GM11168 (cell line): ENCODE measurements around the gene ROR1.
"Not testable (repeated sequence)": the region's sequence is repeated elsewhere in the genome, so short reads cannot be mapped to it uniquely, and the experiment has no call there.

Source experiments
- in situ Hi-C: fragments of 300-500 bp; cut with MboI; formaldehyde crosslinking; loops from one replicate; pipeline ENCODE4 v1.12.0; 2022; ENCODE audit warnings: low sequenced_read_pairs; ENCODE audit not compliant: unreplicated experiment

Gene ROR1

GRCh38 chr1:63757334-63757733 is 16.5 kb upstream of the ROR1 start:
- in situ Hi-C loops = no loop called here

- in situ Hi-C loops = no loop called here
These were observed 15.0 kb upstream of the ROR1 start for GRCh38 chr1:63758791-63759190.

- in situ Hi-C loops = no loop called here
These were observed 14.0 kb upstream of the ROR1 start for GRCh38 chr1:63759778-63760177.

- in situ Hi-C loops = no loop called here
These were observed 3.4 kb upstream of the ROR1 start for GRCh38 chr1:63770381-63770780.

GRCh38 chr1:63772201-63772600 is 1.6 kb upstream of the ROR1 start:
- in situ Hi-C loops = no loop called here

- in situ Hi-C loops = no loop called here
These were observed 941 bp upstream of the ROR1 start for GRCh38 chr1:63772876-63773275.

GRCh38 chr1:63773496-63773814 is 362 bp upstream of the ROR1 start:
- in situ Hi-C loops = no loop called here

GRCh38 chr1:63774617-63775417 is 1.0 kb downstream of the ROR1 start:
- in situ Hi-C loops = no loop called here

GRCh38 chr1:63775418-63776127 is 1.8 kb downstream of the ROR1 start:
- in situ Hi-C loops = no loop called here

GRCh38 chr1:63777286-63777685 is 3.5 kb downstream of the ROR1 start:
- in situ Hi-C loops = no loop called here

GRCh38 chr1:63777965-63778880 is 4.4 kb downstream of the ROR1 start:
- in situ Hi-C loops = no loop called here

GRCh38 chr1:63779338-63780211 is 5.8 kb downstream of the ROR1 start:
- in situ Hi-C loops = no loop called here

- in situ Hi-C loops = no loop called here
These were observed 6.7 kb downstream of the ROR1 start for GRCh38 chr1:63780565-63780964.

- in situ Hi-C loops = no loop called here
These were observed 9.2 kb downstream of the ROR1 start for GRCh38 chr1:63782982-63783381.

GRCh38 chr1:63784083-63784482 is 10.3 kb downstream of the ROR1 start:
- in situ Hi-C loops = no loop called here

- in situ Hi-C loops = no loop called here
These were observed 10.9 kb downstream of the ROR1 start for GRCh38 chr1:63784489-63785390.

- in situ Hi-C loops = not testable (repeated sequence)
These were observed 13.5 kb downstream of the ROR1 start for GRCh38 chr1:63787270-63787669.

GRCh38 chr1:63787875-63788274 is 14.1 kb downstream of the ROR1 start:
- in situ Hi-C loops = no loop called here
